ENCODE measurements around the gene PRKAA1. TPM values are rescaled to one million over a fixed set of nuclear protein-coding genes. Genes with fewer than 3 reads are reported as not detected.
A peak's percentile ranks its signal among the peaks of the same experiment; 100 is the strongest.
"Not testable (repeated sequence)": the region's sequence is repeated elsewhere in the genome, so short reads cannot be mapped to it uniquely, and the experiment has no call there.

The PRKAA1 gene
- total RNA-seq, 1 donor from 2014 or later, result 53.3 TPM

DNA sequence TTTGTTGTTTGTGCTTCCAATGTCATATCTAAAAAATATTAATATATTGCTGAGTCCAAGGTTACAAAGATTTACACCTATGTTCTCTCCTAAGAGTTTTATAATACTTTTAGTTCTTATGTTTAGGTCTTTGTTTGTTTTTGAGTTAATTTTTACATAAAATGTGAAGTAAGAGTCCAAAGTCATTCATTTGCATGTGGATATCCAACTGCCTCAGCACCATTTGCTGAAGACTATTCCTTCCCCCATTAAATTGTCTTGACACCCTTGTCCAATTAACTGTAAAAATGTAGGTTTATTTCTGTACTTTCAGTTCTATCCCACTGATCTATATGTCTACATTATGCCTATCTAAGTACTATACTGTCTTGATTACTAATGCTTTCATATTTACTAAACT, 78.1 kb downstream of the PRKAA1 start:
- DNase-seq, result no peak

- DNase-seq, result no peak
Measured at GRCh38 chr5:40717281-40717680, 80.9 kb downstream of the PRKAA1 start.

DNA sequence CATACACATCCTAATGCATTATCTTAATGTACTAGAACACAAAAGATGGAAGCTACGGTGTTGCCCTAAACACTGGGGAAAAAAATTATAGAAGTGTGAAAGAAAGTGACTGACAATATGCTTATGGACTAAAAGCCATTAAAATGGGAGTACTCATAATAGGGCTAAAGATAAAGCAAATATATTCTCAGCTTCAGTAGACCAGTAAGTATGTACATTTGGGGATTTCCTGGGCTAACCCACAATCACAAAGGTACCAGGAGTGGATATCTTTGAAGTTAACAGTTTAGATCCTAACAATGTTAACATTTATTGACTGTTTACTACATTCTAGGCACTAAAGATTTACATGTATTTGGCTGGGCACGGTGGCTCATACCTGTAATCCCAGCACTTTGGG, 81.6 kb downstream of the PRKAA1 start:
- DNase-seq, result no peak

GRCh38 chr5:40716000-40716399, 82.2 kb downstream of the PRKAA1 start:
- DNase-seq, result no peak

DNA sequence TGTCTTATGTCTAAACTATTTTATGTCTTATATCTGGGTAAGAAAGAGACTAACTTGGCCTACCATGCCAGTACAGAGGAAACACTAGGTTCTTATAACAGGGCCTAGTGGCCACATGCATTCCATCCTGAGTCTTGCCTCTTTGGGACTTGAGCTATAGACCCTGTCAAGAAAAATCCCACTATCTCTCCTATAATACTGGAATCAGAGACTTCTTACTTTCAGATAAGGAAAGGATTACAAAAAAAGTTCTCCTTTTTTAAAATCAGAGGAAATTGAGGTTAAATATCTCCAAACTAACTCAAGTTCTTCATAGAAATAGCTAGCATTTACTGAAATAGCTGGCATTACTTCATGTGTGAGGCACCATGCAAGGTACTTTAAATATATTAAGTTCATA, 84.2 kb downstream of the PRKAA1 start:
- DNase-seq, result no peak

DNA sequence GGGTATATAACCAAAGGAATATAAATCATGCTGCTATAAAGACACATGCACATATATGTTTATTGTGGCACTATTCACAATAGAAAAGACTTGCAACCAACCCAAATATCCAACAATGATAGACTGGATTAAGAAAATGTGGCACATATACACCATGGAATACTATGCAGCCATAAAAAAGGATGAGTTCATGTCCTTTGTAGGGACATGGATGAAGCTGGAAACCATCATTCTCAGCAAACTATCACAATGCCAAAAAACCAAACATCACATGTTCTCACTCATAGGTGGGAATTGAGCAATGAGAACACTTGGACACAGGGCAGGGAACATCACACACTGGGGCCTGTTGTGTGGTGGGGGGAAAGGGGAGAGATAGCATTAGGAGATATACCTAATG, 87.6 kb downstream of the PRKAA1 start:
- not testable (repeated sequence) for DNase-seq

Small RNA genes within 50 kb of the gene (small RNA-seq; reads per million reads assigned to genes)
- gene RF00191 (ENCODE audit: low replicate concordance) (not detected), gene SNORD72 (ENCODE audit: low replicate concordance) (5.8 reads per million, percentile 91 among the genes with 10 or more reads in this experiment)

Other genes with a start within 250 kb of the PRKAA1 start
- 15.3 TPM for gene PTGER4, start 118.5 kb downstream of the PRKAA1 start, total RNA-seq
- 22.0 TPM for gene TTC33, start 42.4 kb downstream of the PRKAA1 start, total RNA-seq
- gene RPL37, start 36.8 kb upstream of the PRKAA1 start, total RNA-seq, result 1,466 TPM
- 3.9 TPM for gene CARD6, start 43.0 kb upstream of the PRKAA1 start, total RNA-seq
- gene C7, start 111.1 kb upstream of the PRKAA1 start, total RNA-seq, result 48.0 TPM

Measured in skin of body (tissue), 3 donors.